Measurements from ENCODE around the gene NALF2. TPM values are rescaled to one million over a fixed set of nuclear protein-coding genes. Genes with fewer than 3 reads are reported as not detected.

NALF2 gene
- total RNA-seq, 1 donor, result not detected

GRCh38 chrX:69523314-69523713 is 19.2 kb downstream of the NALF2 start:
- DNase-seq (ENCODE audit: low read depth), result no peak

GRCh38 chrX:69524781-69525363 is 20.7 kb downstream of the NALF2 start:
- no peak for TF ChIP-seq CTCF (IDR thresholded peaks at IDR 0.05; ENCODE audit: insufficient read depth, low read depth, low read length)
- no peak overlapping the region for H3K4me3 ChIP-seq (ENCODE audit: low read depth, low read length)
- DNase-seq (ENCODE audit: low read depth), result no peak

More at GRCh38 chrX:69523314-69523713, 19.2 kb downstream of the NALF2 start:
- H3K4me3 ChIP-seq (ENCODE audit: low read depth, low read length), result no peak overlapping the region
- TF ChIP-seq CTCF (IDR thresholded peaks at IDR 0.05; ENCODE audit: insufficient read depth, low read depth, low read length), result no peak

GRCh38 chrX:69530306-69530705 is 26.2 kb downstream of the NALF2 start:
- DNase-seq (ENCODE audit: low read depth), result no peak
- no peak overlapping the region for H3K4me3 ChIP-seq (ENCODE audit: low read depth, low read length)
- TF ChIP-seq CTCF (IDR thresholded peaks at IDR 0.05; ENCODE audit: insufficient read depth, low read depth, low read length), result no peak

GRCh38 chrX:69531031-69531755 is 27.1 kb downstream of the NALF2 start:
- no peak overlapping the region for H3K4me3 ChIP-seq (ENCODE audit: low read depth, low read length)

GRCh38 chrX:69535661-69536060 is 31.5 kb downstream of the NALF2 start:
- DNase-seq (ENCODE audit: low read depth), result no peak
- TF ChIP-seq CTCF (IDR thresholded peaks at IDR 0.05; ENCODE audit: insufficient read depth, low read depth, low read length), result no peak
- no peak overlapping the region for H3K4me3 ChIP-seq (ENCODE audit: low read depth, low read length)

More at GRCh38 chrX:69531031-69531755, 27.1 kb downstream of the NALF2 start:
- DNase-seq (ENCODE audit: low read depth), result no peak
- no peak for TF ChIP-seq CTCF (IDR thresholded peaks at IDR 0.05; ENCODE audit: insufficient read depth, low read depth, low read length)

GRCh38 chrX:69538321-69538876 is 34.3 kb downstream of the NALF2 start:
- DNase-seq (ENCODE audit: low read depth), result peak; percentile 46
- peak overlapping the region; percentile 42 for H3K4me3 ChIP-seq (ENCODE audit: low read depth, low read length)
- peak; percentile 73 for TF ChIP-seq CTCF (IDR thresholded peaks at IDR 0.05; ENCODE audit: insufficient read depth, low read depth, low read length)

All from fibroblast of villous mesenchyme (primary cell).